Measurements from ENCODE around the gene CBFA2T2. TPM values are rescaled to one million over a fixed set of nuclear protein-coding genes. Genes with fewer than 3 reads are reported as not detected.

The CBFA2T2 gene
- total and polyA plus RNA-seq, 2 of the 4 experiments (the other 2 are of a cell fraction), result 3.8 to 6.2 TPM

DNA sequence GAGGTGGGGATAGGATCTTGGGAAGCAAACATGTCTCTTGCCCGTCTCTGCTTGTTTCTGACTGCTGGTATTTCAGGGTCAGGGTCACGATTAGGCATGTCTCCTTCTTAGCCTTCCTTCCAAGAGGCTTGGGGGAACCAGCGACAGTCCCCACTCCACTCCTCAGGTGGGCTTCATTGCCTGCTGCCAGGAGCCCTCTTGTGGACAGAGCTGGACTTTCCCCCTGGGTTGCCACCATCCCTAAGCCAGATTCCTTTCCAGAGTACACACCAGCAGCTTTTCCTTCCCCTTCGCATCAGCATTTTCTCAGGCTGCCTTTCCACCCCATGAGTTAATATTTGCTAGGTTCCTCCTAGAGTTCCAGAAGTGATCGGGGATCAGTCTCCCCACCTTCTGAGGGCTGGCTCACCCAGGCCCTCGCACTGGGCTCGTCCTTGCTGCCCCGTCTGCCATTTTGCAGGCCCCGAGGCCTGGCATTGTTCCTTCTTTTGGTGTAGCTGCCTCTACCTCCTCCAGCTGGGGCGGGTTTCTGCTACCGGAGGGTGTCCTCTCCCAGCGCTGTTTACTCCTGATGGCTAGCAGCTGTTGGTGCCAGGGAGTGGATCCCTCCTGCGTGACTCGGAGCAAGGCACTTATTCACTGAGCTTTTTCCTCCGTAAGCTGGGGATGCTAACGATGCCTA is 163.5 kb downstream of the CBFA2T2 start:
- no peak overlapping the region for H3K23ac ChIP-seq (ENCODE audit: low read depth, low read length)
- no peak overlapping the region for H3K4me2 ChIP-seq (ENCODE audit: low read depth, low read length)
- H3K18ac ChIP-seq (ENCODE audit: low read depth, low read length), result no peak overlapping the region
- ChIA-PET CTCF (interaction anchor here (0.5 to 1.2 kb wide), 5 partner anchors 10 to 201 kb away, joined by 3 to 6 read pairs (median 3); partner anchors contain the start of gene C20orf144), POLR2A (ENCODE audit: unreplicated experiment) (no interaction called here)
- H4K20me1 ChIP-seq (ENCODE audit: insufficient read depth, low read length), result peaks cover 5% of the 10 kb centered on the region; the same call in 1 of the 2 replicates
- no peak overlapping the region for H3K27ac ChIP-seq (ENCODE audit: insufficient read depth, low read length)
- no peaks in the 10 kb centered on the region for H3K27me3 ChIP-seq (ENCODE audit: control insufficient read depth, insufficient read depth, low read length)
- no peak overlapping the region for H2BK20ac ChIP-seq (ENCODE audit: low read depth, low read length)
- 15% methylated on average over 5 of the region's 16 CpGs; no CpG with 5 or more reads in 1 of the 2 experiments for WGBS, 2 experiments (ENCODE audit: extremely low coverage in 2 of 2, insufficient read length in 1 of 2)
- dilution Hi-C loops (cut with HindIII; ENCODE audit: low sequenced_read_pairs, unreplicated experiment) (no loop called here), in situ Hi-C loops (cut with MboI; ENCODE audit: low sequenced_read_pairs) (loop anchor here (5.0 kb wide), 1 partner anchor 201 kb away; no protein-coding TSS in a partner anchor), intact Hi-C loops (cut with micrococcal nuclease) (loop anchor here (1.0 kb wide), 1 partner anchor 196 kb away; no protein-coding TSS in a partner anchor)
- no peak overlapping the region; the same call in 1 of the 2 replicates for H4K91ac ChIP-seq (ENCODE audit: insufficient read depth, low read depth, low read length)
- H3K36me3 ChIP-seq (ENCODE audit: control insufficient read depth, insufficient read depth, low read length), result peaks cover 12% of the 10 kb centered on the region; the same call in 1 of the 2 replicates
- peak overlapping the region; percentile 82 for H2AFZ ChIP-seq (replicated peaks; ENCODE audit: low read length, poor library complexity)
- peaks cover 8% of the 10 kb centered on the region; the same call in 1 of the 2 replicates for H3K9me1 ChIP-seq (ENCODE audit: insufficient read depth, low read length)
- H2BK15ac ChIP-seq (ENCODE audit: low read depth, low read length), result no peak overlapping the region
- H4K5ac ChIP-seq (ENCODE audit: low read depth, low read length), result no peak overlapping the region
- 0 out of 2 replicates have a peak overlapping the region, but pooled peaks have one; percentile 27 for H3K9ac ChIP-seq (ENCODE audit: low read depth, low read length)
- H3K4me3 ChIP-seq (ENCODE audit: insufficient read depth, low read depth, low read length), result no peak overlapping the region
- BruUV-seq (replicated peaks), result no TSS peak
- H3K56ac ChIP-seq (ENCODE audit: extremely low read depth, insufficient read depth, low read length), result no peak overlapping the region
- no peak overlapping the region for H2BK120ac ChIP-seq (ENCODE audit: low read depth, low read length)
- H2AK9ac ChIP-seq (replicated peaks; ENCODE audit: low read depth, low read length, poor library complexity), result peak overlapping the region; percentile 60
- DNase-seq (peak; percentile 66), ATAC-seq (ENCODE audit: low read depth) (peak; percentile 82)
- H4K8ac ChIP-seq (ENCODE audit: low read depth in 2 of 2, low read length in 2 of 2), result peak overlapping the region in 1 of 2 experiments; percentile 1; a peak in 1 of 4 replicates
- H2AK5ac ChIP-seq (ENCODE audit: low read depth, low read length), result peak overlapping the region; percentile 20; the same call in 1 of the 2 replicates
- H3K9me3 ChIP-seq (ENCODE audit: control insufficient read depth, insufficient read depth, low read length), result no peaks in the 10 kb centered on the region
- no peak overlapping the region for H2BK5ac ChIP-seq (ENCODE audit: low read depth, low read length, poor library complexity, severe bottlenecking)
- H3K79me1 ChIP-seq (ENCODE audit: low read depth in 1 of 2, low read length in 2 of 2), result no peaks in the 10 kb centered on the region
- H3K4me1 ChIP-seq (ENCODE audit: control insufficient read depth, insufficient read depth, low read length), result peaks cover 3% of the 10 kb centered on the region; the same call in 1 of the 2 replicates
- H3K4ac ChIP-seq (ENCODE audit: low read depth, low read length), result no peak overlapping the region
- no peak overlapping the region for H3K14ac ChIP-seq (replicated peaks; ENCODE audit: low read depth, low read length)
- no peak for TF ChIP-seq NFE2L2 (IDR thresholded peaks at IDR 0.05; ENCODE audit: low read depth, low read length)
- no peak for TF ChIP-seq CHD1 (IDR thresholded peaks at IDR 0.05; ENCODE audit: low read depth, low read length)
- TF ChIP-seq RCOR1 (IDR thresholded peaks at IDR 0.05; ENCODE audit: insufficient replicate concordance, low read length), result no peak
- TF ChIP-seq CEBPB (IDR thresholded peaks at IDR 0.05; ENCODE audit: low read depth, low read length), result no peak
- TF ChIP-seq FOS (IDR thresholded peaks at IDR 0.05; ENCODE audit: low read depth, low read length), result no peak
- no peak for TF ChIP-seq MXI1 (IDR thresholded peaks at IDR 0.05; ENCODE audit: borderline replicate concordance, low read depth, low read length)
- TF ChIP-seq, protein P1, sequence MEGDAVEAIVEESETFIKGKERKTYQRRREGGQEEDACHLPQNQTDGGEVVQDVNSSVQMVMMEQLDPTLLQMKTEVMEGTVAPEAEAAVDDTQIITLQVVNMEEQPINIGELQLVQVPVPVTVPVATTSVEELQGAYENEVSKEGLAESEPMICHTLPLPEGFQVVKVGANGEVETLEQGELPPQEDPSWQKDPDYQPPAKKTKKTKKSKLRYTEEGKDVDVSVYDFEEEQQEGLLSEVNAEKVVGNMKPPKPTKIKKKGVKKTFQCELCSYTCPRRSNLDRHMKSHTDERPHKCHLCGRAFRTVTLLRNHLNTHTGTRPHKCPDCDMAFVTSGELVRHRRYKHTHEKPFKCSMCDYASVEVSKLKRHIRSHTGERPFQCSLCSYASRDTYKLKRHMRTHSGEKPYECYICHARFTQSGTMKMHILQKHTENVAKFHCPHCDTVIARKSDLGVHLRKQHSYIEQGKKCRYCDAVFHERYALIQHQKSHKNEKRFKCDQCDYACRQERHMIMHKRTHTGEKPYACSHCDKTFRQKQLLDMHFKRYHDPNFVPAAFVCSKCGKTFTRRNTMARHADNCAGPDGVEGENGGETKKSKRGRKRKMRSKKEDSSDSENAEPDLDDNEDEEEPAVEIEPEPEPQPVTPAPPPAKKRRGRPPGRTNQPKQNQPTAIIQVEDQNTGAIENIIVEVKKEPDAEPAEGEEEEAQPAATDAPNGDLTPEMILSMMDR (conservative IDR thresholded peaks at IDR 0.05; ENCODE audit: low read depth, low read length), result peak; percentile 83
- peak; percentile 87 for TF ChIP-seq RAD21 (IDR thresholded peaks at IDR 0.05; ENCODE audit: low read length)
- TF ChIP-seq POLR2A (IDR thresholded peaks at IDR 0.05; ENCODE audit: low read depth, low read length), result no peak
- TF ChIP-seq RFX5 (IDR thresholded peaks at IDR 0.05; ENCODE audit: low read depth, low read length), result no peak
- 0 out of 2 replicates have a peak, but pooled peaks have one; percentile 33 for TF ChIP-seq MAFK (IDR thresholded peaks at IDR 0.05; ENCODE audit: low read depth, low read length)
- TF ChIP-seq MAZ (IDR thresholded peaks at IDR 0.05; ENCODE audit: borderline replicate concordance, low read depth, low read length), result no peak
- TF ChIP-seq, protein P2, sequence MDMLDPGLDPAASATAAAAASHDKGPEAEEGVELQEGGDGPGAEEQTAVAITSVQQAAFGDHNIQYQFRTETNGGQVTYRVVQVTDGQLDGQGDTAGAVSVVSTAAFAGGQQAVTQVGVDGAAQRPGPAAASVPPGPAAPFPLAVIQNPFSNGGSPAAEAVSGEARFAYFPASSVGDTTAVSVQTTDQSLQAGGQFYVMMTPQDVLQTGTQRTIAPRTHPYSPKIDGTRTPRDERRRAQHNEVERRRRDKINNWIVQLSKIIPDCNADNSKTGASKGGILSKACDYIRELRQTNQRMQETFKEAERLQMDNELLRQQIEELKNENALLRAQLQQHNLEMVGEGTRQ (IDR thresholded peaks at IDR 0.05; ENCODE audit: low read depth, low read length), result no peak
- peak; percentile 82 for TF ChIP-seq SMC3 (IDR thresholded peaks at IDR 0.05; ENCODE audit: low read depth, low read length)

Data from IMR-90 (cell line).